HL-60 (cell line): ENCODE results near the gene IL1RAPL1.

ENCODE experiments used
- DNase-seq, 2 experiments: peaks; one replicate each; pipeline ENCODE4 v3.0.0-alpha.2; 2010 to 2020; ENCODE audit warnings: low read depth in 1 of 2, low spot score in 1 of 2
- H3K27ac ChIP-seq: fragments of 250-450 bp; sonication (Bioruptor Pico); replicated peaks from 2 replicates; pipeline ENCODE4 v1.5.1; 2020; ENCODE audit warnings: mild to moderate bottlenecking, moderate library complexity
- H3K27me3 ChIP-seq: fragments of 250-450 bp; sonication (Bioruptor Pico); 2 replicates; pipeline ENCODE4 v1.5.1; 2021; ENCODE audit warnings: mild to moderate bottlenecking, moderate library complexity; ENCODE audit not compliant: insufficient read depth, poor library complexity, severe bottlenecking
- H3K4me3 ChIP-seq: replicated peaks from 2 replicates; pipeline ENCODE4 v1.5.1; 2011; ENCODE audit warnings: mild to moderate bottlenecking, control low read depth, low read length; ENCODE audit not compliant: insufficient read depth
- CTCF ChIP-seq: IDR thresholded peaks from one replicate; pipeline ENCODE4 v1.5.1; 2011; ENCODE audit warnings: low read length, control low read depth, inconsistent platforms; ENCODE audit not compliant: insufficient read depth
- GABPA ChIP-seq: IDR thresholded peaks from 2 replicates; pipeline ENCODE4 v1.6.1; 2012; ENCODE audit warnings: low read depth
- POLR2AphosphoS5 ChIP-seq: IDR thresholded peaks from 2 replicates; pipeline ENCODE4 v1.6.1; 2012; ENCODE audit warnings: low read depth
- REST ChIP-seq: IDR thresholded peaks from 2 replicates; pipeline ENCODE4 v1.6.1; 2012; ENCODE audit warnings: low read depth; ENCODE audit not compliant: insufficient replicate concordance
- SPI1 ChIP-seq: IDR thresholded peaks from 2 replicates; pipeline ENCODE4 v1.6.1; 2012; ENCODE audit warnings: low read depth, mild to moderate bottlenecking, borderline replicate concordance

IL1RAPL1 gene

GRCh38 chrX:29145316-29145715 is 558.1 kb downstream of the IL1RAPL1 start:
- no peak for TF ChIP-seq CTCF
- no peak for TF ChIP-seq POLR2AphosphoS5
- TF ChIP-seq GABPA: no peak
- no peak for TF ChIP-seq REST
- TF ChIP-seq SPI1: no peak
- no peak overlapping the region for H3K4me3 ChIP-seq
- DNase-seq: no peak
- no peaks in the 10 kb centered on the region for H3K27me3 ChIP-seq
- H3K27ac ChIP-seq: no peak overlapping the region

- H3K27me3 ChIP-seq: no peaks in the 10 kb centered on the region
- no peak for DNase-seq
- no peak overlapping the region for H3K27ac ChIP-seq
- no peak overlapping the region for H3K4me3 ChIP-seq
- TF ChIP-seq GABPA: no peak
- TF ChIP-seq REST: no peak
- TF ChIP-seq SPI1: no peak
- no peak for TF ChIP-seq POLR2AphosphoS5
- no peak for TF ChIP-seq CTCF
Observed at GRCh38 chrX:29148511-29148910, 561.3 kb downstream of the IL1RAPL1 start.

GRCh38 chrX:29155286-29155685 is 568.0 kb downstream of the IL1RAPL1 start:
- DNase-seq: no peak
- TF ChIP-seq GABPA (no peak), POLR2AphosphoS5 (no peak), SPI1 (no peak), REST (no peak), CTCF (no peak)
- no peak overlapping the region for H3K27ac ChIP-seq
- no peaks in the 10 kb centered on the region for H3K27me3 ChIP-seq
- H3K4me3 ChIP-seq: no peak overlapping the region
